Nephron (organoid): ENCODE results near the gene SLCO2B1.

ENCODE experiments used
- H3K27ac Mint-ChIP-seq, 3 experiments: 2 replicates each; pipeline ENCODE4 v1.8.0; 2020; ENCODE audit warnings: mixed read lengths in 3 of 3, mild to moderate bottlenecking in 2 of 3, moderate library complexity in 1 of 3
- H3K27me3 Mint-ChIP-seq: 2 replicates; pipeline ENCODE4 v1.8.0; 2021; ENCODE audit warnings: low read depth, mild to moderate bottlenecking, moderate library complexity, mixed read lengths
- H3K36me3 Mint-ChIP-seq: 2 replicates; pipeline ENCODE4 v1.8.0; 2020; ENCODE audit warnings: low read depth, mixed read lengths
- H3K4me1 Mint-ChIP-seq: 2 replicates; pipeline ENCODE4 v1.8.0; 2020; ENCODE audit warnings: mixed read lengths
- H3K4me3 Mint-ChIP-seq, 3 experiments: 2 replicates each; pipeline ENCODE4 v1.8.0; 2020; ENCODE audit warnings: mild to moderate bottlenecking in 3 of 3, mixed read lengths in 3 of 3, moderate library complexity in 2 of 3
- H3K9me3 Mint-ChIP-seq: 2 replicates; pipeline ENCODE4 v1.8.0; 2020; ENCODE audit warnings: mixed read lengths
- TF ChIP-seq, protein P1 (sequence below), 3 experiments: fragments of 200-600 bp; sonication (generic); IDR thresholded peaks; one replicate each; pipeline ENCODE4 v1.5.0; 2021; ENCODE audit warnings: antibody characterized with exemption in 3 of 3; ENCODE audit not compliant: unreplicated experiment in 3 of 3

Gene SLCO2B1

DNA sequence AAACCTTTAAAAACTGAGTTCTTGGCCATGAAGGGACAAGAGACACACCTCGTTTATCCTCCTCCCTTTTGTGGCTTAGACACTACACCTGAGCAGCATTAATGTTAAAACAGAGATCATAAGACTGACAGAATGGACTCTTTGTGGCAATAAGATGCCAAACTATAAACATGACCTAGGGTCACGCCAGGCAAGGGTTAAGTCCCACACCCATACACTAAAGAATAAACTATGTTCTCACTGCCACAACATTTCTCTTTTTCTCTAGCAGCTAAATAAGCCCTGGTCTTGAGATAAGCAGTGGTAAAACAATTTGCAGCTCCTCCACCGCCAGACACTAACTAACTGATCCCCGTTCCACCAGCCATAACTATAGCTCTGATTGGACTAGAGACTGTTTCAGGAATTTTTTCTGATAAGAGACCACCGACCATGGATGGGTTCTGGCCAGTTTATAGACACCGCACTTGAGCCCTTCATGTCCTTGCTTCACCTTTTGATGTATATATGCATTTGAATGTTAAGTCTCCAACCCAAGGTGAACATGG, 4.9 kb upstream of the SLCO2B1 start:
- Mint-ChIP-seq H3K9me3 (no peaks in the 10 kb centered on the region), H3K27me3 (peaks cover 11% of the 10 kb centered on the region), H3K4me1 (peaks cover 16% of the 10 kb centered on the region), H3K4me3 (no peak overlapping the region), H3K36me3 (no peaks in the 10 kb centered on the region), H3K27ac (no peak overlapping the region)
- TF ChIP-seq, protein P1, sequence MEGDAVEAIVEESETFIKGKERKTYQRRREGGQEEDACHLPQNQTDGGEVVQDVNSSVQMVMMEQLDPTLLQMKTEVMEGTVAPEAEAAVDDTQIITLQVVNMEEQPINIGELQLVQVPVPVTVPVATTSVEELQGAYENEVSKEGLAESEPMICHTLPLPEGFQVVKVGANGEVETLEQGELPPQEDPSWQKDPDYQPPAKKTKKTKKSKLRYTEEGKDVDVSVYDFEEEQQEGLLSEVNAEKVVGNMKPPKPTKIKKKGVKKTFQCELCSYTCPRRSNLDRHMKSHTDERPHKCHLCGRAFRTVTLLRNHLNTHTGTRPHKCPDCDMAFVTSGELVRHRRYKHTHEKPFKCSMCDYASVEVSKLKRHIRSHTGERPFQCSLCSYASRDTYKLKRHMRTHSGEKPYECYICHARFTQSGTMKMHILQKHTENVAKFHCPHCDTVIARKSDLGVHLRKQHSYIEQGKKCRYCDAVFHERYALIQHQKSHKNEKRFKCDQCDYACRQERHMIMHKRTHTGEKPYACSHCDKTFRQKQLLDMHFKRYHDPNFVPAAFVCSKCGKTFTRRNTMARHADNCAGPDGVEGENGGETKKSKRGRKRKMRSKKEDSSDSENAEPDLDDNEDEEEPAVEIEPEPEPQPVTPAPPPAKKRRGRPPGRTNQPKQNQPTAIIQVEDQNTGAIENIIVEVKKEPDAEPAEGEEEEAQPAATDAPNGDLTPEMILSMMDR (IDR thresholded peaks at IDR 0.05; ENCODE audit: unreplicated experiment in 3 of 3), result no peak

- peaks cover 20% of the 10 kb centered on the region for H3K4me1 Mint-ChIP-seq
These were observed 4.2 kb upstream of the SLCO2B1 start for GRCh38 chr11:75146711-75147110.

GRCh38 chr11:75147191-75147874, 3.6 kb upstream of the SLCO2B1 start:
- peaks cover 7% of the 10 kb centered on the region for H3K27me3 Mint-ChIP-seq
- H3K36me3 Mint-ChIP-seq, result no peaks in the 10 kb centered on the region
- TF ChIP-seq, protein P1 (IDR thresholded peaks at IDR 0.05; ENCODE audit: unreplicated experiment in 3 of 3), result no peak
- H3K27ac Mint-ChIP-seq, result no peak overlapping the region
- no peaks in the 10 kb centered on the region for H3K9me3 Mint-ChIP-seq
- no peak overlapping the region for H3K4me3 Mint-ChIP-seq
- peaks cover 23% of the 10 kb centered on the region for H3K4me1 Mint-ChIP-seq

More at GRCh38 chr11:75146711-75147110, 4.2 kb upstream of the SLCO2B1 start:
- Mint-ChIP-seq H3K27ac (no peak overlapping the region), H3K9me3 (no peaks in the 10 kb centered on the region), H3K27me3 (peaks cover 7% of the 10 kb centered on the region), H3K36me3 (no peaks in the 10 kb centered on the region), H3K4me3 (no peak overlapping the region)
- TF ChIP-seq, protein P1 (IDR thresholded peaks at IDR 0.05; ENCODE audit: unreplicated experiment in 3 of 3), result no peak

DNA sequence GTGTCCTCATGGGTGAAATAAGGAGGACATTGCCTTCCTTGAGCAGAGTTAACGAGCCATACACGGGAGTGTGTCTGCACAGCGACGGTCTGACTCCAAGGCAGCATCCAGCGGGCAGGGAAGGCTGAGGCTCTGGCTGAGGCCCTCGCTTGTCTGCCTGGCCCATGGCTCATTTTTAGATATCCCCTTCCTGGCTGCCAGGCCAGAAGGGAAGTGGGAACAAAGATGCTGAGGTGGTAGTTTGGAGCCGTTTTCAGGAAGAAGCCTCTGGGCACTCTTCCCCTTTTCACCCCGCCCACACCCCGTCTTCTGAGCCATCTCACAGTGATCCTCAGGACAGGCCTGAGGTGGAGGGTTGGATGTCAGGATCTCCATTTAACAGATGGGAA, 3.0 kb upstream of the SLCO2B1 start:
- no peaks in the 10 kb centered on the region for H3K36me3 Mint-ChIP-seq
- H3K27ac Mint-ChIP-seq, result no peak overlapping the region
- no peaks in the 10 kb centered on the region for H3K9me3 Mint-ChIP-seq
- TF ChIP-seq, protein P1 (IDR thresholded peaks at IDR 0.05; ENCODE audit: unreplicated experiment in 3 of 3), result no peak
- H3K27me3 Mint-ChIP-seq, result peaks cover 7% of the 10 kb centered on the region
- peaks cover 20% of the 10 kb centered on the region for H3K4me1 Mint-ChIP-seq
- H3K4me3 Mint-ChIP-seq, result no peak overlapping the region

DNA sequence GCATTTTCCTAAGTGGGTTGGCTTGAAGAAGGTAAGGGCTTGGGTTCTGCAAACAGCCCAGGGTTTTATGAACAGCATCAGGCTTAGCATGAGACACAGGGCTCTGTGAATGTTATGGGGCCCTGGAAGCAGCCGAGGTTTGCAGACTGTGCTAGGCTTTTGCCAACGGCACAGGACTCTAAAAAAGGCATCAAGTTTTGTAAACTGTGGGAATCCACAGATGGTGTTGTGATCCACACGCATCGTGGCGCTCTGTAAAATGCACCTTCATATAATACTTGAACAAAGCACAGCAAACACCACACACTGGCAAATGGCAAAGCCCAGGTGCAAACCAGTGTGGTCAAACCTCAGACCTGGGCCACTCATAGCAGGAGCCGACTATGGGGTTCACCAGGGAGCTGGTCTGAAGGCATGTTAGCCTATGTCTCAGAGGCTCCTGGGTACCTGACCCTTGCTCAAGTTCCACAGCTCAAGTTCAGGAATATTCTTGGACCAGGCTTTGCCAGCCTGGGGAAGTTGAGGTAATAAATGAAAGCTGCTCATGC, 2.4 kb upstream of the SLCO2B1 start:
- no peaks in the 10 kb centered on the region for H3K36me3 Mint-ChIP-seq

More for the DNA sequence above, 2.4 kb upstream of the SLCO2B1 start:
- TF ChIP-seq, protein P1 (IDR thresholded peaks at IDR 0.05; ENCODE audit: unreplicated experiment in 3 of 3), result no peak
- no peak overlapping the region for H3K4me3 Mint-ChIP-seq
- H3K27me3 Mint-ChIP-seq, result peaks cover 4% of the 10 kb centered on the region
- H3K9me3 Mint-ChIP-seq, result no peaks in the 10 kb centered on the region
- H3K27ac Mint-ChIP-seq, result no peak overlapping the region
- H3K4me1 Mint-ChIP-seq, result peaks cover 24% of the 10 kb centered on the region
